Caco-2 (cell line): Measurements from ENCODE around the gene H1-8. TPM values are rescaled to one million over a fixed set of nuclear protein-coding genes. Genes with fewer than 3 reads are reported as not detected.

Source experiments
- BruUV-seq: library from RNA; stranded (reverse); fragments of 400-500 nt; replicated peaks from 2 replicates; lab custom pipeline; 2021; lab: Mats Ljungman, UMichigan
- CTCF ChIA-PET: fragments of 300-600 bp; sonication (Branson Sonifier 250); formaldehyde crosslinking; loops from one replicate; lab custom pipeline; 2022; ENCODE audit warnings: antibody characterized with exemption; lab: Charles Lee
- POLR2A ChIA-PET: fragments of 300-600 bp; sonication (Branson Sonifier 250); formaldehyde crosslinking; loops from one replicate; lab custom pipeline; 2022; ENCODE audit warnings: antibody characterized with exemption; lab: Charles Lee
- DNase-seq, 2 experiments: peaks; one replicate each; pipeline versions ENCODE4 v3.0.0 to v3.0.0-alpha.2; 2020 to 2022
- H3K27me3 ChIP-seq: replicated peaks from 2 replicates; pipeline ENCODE4 v1.6.0; 2011; ENCODE audit warnings: low read length; ENCODE audit not compliant: control insufficient read depth, insufficient read depth
- H3K36me3 ChIP-seq: 2 replicates; pipeline ENCODE4 v1.5.1; 2011; ENCODE audit warnings: low read length; ENCODE audit not compliant: control insufficient read depth, insufficient read depth
- H3K4me1 ChIP-seq: fragments of 250-450 bp; sonication (Bioruptor Pico); 2 replicates; pipeline ENCODE4 v1.5.1; 2020; ENCODE audit warnings: mild to moderate bottlenecking
- H3K4me3 ChIP-seq: 2 replicates; pipeline ENCODE4 v1.5.1; 2011; ENCODE audit warnings: low read depth, mild to moderate bottlenecking, control low read depth, low read length
- H3K9me3 ChIP-seq: fragments of 250-450 bp; sonication (Bioruptor Pico); 2 replicates; pipeline ENCODE4 v1.5.1; 2020; ENCODE audit warnings: mild to moderate bottlenecking, moderate library complexity
- H3K27ac Mint-ChIP-seq: one replicate; pipeline ENCODE4 v1.8.0; 2022; ENCODE audit warnings: mixed read lengths; ENCODE audit not compliant: unreplicated experiment
- H3K27me3 Mint-ChIP-seq: one replicate; pipeline ENCODE4 v1.8.0; 2022; ENCODE audit warnings: mixed read lengths; ENCODE audit not compliant: insufficient read depth, unreplicated experiment
- H3K36me3 Mint-ChIP-seq: one replicate; pipeline ENCODE4 v1.8.0; 2022; ENCODE audit warnings: mild to moderate bottlenecking, mixed read lengths; ENCODE audit not compliant: insufficient read depth, unreplicated experiment
- H3K4me1 Mint-ChIP-seq: one replicate; pipeline ENCODE4 v1.8.0; 2022; ENCODE audit warnings: low read depth, mixed read lengths; ENCODE audit not compliant: unreplicated experiment
- H3K4me3 Mint-ChIP-seq: one replicate; pipeline ENCODE4 v1.8.0; 2022; ENCODE audit warnings: mild to moderate bottlenecking, moderate library complexity, mixed read lengths; ENCODE audit not compliant: unreplicated experiment
- H3K9me3 Mint-ChIP-seq: one replicate; pipeline ENCODE4 v1.8.0; 2022; ENCODE audit warnings: mixed read lengths; ENCODE audit not compliant: unreplicated experiment
- CTCF ChIP-seq, 2 experiments: fragments of 200-600 bp in 1 of 2; IDR thresholded peaks; 1 replicate in 1 of 2; 2 replicates in 1 of 2; pipeline versions ENCODE4 v1.5.1 to v1.8.0; 2011 to 2022; ENCODE audit warnings: antibody characterized with exemption in 1 of 2, control low read depth in 1 of 2, inconsistent platforms in 1 of 2, low read depth in 1 of 2, low read length in 1 of 2, mild to moderate bottlenecking in 1 of 2, moderate library complexity in 1 of 2; ENCODE audit not compliant: insufficient read depth in 1 of 2, severe bottlenecking in 1 of 2, unreplicated experiment in 1 of 2
- intact Hi-C: fragments of 100-400 bp; cut with micrococcal nuclease; formaldehyde crosslinking; loops from one replicate; pipeline ENCODE4 v1.10.0; 2022; ENCODE audit not compliant: unreplicated experiment
- total RNA-seq: library from RNA; stranded (reverse); gene quantifications from 2 replicates; pipeline ENCODE4 v1.2.3, GENCODE V29; 2022

The H1-8 gene
- total RNA-seq, 1 experiment from 2014 or later, result not detected

DNA sequence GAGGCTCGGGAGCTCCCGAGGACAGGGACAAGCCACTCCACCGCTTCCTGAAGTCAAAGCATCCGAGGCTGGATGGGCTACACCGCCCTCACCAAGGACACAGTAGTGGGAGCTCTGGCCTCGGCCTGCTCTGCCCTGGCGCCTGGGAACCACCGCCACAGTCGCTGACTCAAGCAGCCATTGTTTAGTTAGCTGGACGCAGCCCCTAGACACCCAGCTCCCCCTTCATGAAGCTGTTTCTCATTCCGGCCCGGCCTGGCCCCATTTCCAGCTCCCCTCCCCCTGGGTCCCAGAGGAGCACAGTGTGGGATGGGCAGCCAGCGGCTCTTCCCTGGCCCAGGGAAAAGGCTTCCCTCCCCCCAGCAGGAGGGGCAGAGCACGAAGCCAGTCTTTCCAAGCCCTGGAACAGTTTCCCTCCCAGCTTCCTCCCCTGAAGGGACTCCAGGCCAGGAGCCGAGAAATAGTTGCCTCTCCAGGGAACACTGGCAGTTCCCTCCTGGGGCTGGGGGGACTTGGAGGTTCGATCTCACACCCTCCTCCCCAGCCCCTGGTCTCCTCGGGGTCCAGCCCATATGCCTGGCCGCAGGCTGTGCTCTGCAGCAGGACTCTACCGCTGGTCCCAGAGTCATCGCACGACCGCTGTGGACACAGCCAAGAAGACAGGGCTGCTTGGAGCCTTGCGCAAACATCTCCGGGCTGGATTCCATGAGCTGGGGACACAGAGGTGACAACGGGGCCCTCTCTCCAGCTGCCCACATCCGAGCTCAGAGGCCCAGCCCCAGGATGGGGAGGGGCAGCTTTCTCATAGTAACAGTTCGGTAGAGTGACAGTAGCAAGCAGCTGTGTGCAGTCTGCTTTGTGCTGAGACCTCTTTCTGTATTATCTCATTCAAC lies 53.5 kb downstream of the H1-8 start:
- Histone ChIP-seq H3K9me3 (no peaks in the 10 kb centered on the region), H3K4me3 (no peak overlapping the region), H3K36me3 (no peaks in the 10 kb centered on the region), H3K27me3 (no peaks in the 10 kb centered on the region), H3K4me1 (peaks cover 7% of the 10 kb centered on the region; the same call in 1 of the 2 replicates)
- POLR2A ChIA-PET, result interaction anchor here (1.4 kb wide), 1 partner anchor 156 kb away, joined by 4 read pairs; the partner anchor contains the start of genes IFT122 and MBD4
- intact Hi-C loops, result no loop called here
- H3K4me3 Mint-ChIP-seq, result no peak overlapping the region
- CTCF ChIA-PET, result interaction anchor here (2.2 kb wide), 1 partner anchor 106 kb away, joined by 8 read pairs; no protein-coding TSS in a partner anchor
- DNase-seq, result peak; percentile 40 to 71
- BruUV-seq, result no TSS peak
- H3K36me3 Mint-ChIP-seq, result no peaks in the 10 kb centered on the region
- H3K9me3 Mint-ChIP-seq, result no peaks in the 10 kb centered on the region
- H3K27ac Mint-ChIP-seq, result no peak overlapping the region
- no peaks in the 10 kb centered on the region for H3K27me3 Mint-ChIP-seq
- TF ChIP-seq CTCF (IDR thresholded peaks at IDR 0.05; ENCODE audit: insufficient read depth in 1 of 2, low read depth in 1 of 2, low read length in 1 of 2, severe bottlenecking in 1 of 2, unreplicated experiment in 1 of 2), result no peak
- peaks cover 5% of the 10 kb centered on the region for H3K4me1 Mint-ChIP-seq

- Histone ChIP-seq H3K9me3 (no peaks in the 10 kb centered on the region), H3K4me3 (no peak overlapping the region), H3K36me3 (no peaks in the 10 kb centered on the region), H3K27me3 (no peaks in the 10 kb centered on the region), H3K4me1 (peaks cover 7% of the 10 kb centered on the region; the same call in 1 of the 2 replicates)
- no peak overlapping the region for H3K4me3 Mint-ChIP-seq
- BruUV-seq, result no TSS peak
- CTCF ChIA-PET, result interaction anchor here (2.2 kb wide), 1 partner anchor 107 kb away, joined by 8 read pairs; no protein-coding TSS in a partner anchor
- no peaks in the 10 kb centered on the region for H3K27me3 Mint-ChIP-seq
- POLR2A ChIA-PET, result no interaction called here
- H3K27ac Mint-ChIP-seq, result no peak overlapping the region
- intact Hi-C loops, result no loop called here
- no peak for DNase-seq
- no peaks in the 10 kb centered on the region for H3K36me3 Mint-ChIP-seq
- peaks cover 5% of the 10 kb centered on the region for H3K4me1 Mint-ChIP-seq
- H3K9me3 Mint-ChIP-seq, result no peaks in the 10 kb centered on the region
- TF ChIP-seq CTCF (IDR thresholded peaks at IDR 0.05; ENCODE audit: insufficient read depth in 1 of 2, low read depth in 1 of 2, low read length in 1 of 2, severe bottlenecking in 1 of 2, unreplicated experiment in 1 of 2), result no peak
These were observed 54.4 kb downstream of the H1-8 start for GRCh38 chr3:129597087-129597999.

DNA sequence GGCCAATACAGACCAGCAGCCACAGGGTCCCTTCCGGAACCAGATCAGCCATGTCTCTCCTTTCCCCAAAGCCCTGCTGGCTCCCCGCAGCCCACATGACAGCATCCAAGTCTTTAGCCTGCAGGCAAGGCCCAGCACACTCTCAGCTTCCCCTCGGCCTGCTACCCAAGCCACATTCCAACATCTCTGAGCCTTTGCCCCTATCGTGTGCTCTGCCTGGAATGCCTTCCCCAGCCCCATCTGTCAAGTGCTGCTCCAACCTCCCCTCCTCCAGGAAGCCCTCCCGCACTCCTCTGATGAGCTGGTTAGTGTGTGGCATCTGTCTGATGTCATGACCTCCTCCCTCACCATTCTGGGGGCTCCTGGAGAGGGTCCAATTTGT lies 55.0 kb downstream of the H1-8 start:
- CTCF ChIA-PET, result interaction anchor here (2.2 kb wide), 1 partner anchor 108 kb away, joined by 8 read pairs; no protein-coding TSS in a partner anchor
- H3K27ac Mint-ChIP-seq, result no peak overlapping the region
- Histone ChIP-seq H3K4me1 (peaks cover 7% of the 10 kb centered on the region; the same call in 1 of the 2 replicates), H3K4me3 (no peak overlapping the region), H3K36me3 (no peaks in the 10 kb centered on the region; the same call in 1 of the 2 replicates), H3K9me3 (no peaks in the 10 kb centered on the region), H3K27me3 (no peaks in the 10 kb centered on the region)
- no peaks in the 10 kb centered on the region for H3K36me3 Mint-ChIP-seq
- intact Hi-C loops, result no loop called here
- no TSS peak for BruUV-seq
- no peak for TF ChIP-seq CTCF (IDR thresholded peaks at IDR 0.05; ENCODE audit: insufficient read depth in 1 of 2, low read depth in 1 of 2, low read length in 1 of 2, severe bottlenecking in 1 of 2, unreplicated experiment in 1 of 2)
- POLR2A ChIA-PET, result no interaction called here
- H3K9me3 Mint-ChIP-seq, result no peaks in the 10 kb centered on the region
- DNase-seq, result no peak
- H3K4me1 Mint-ChIP-seq, result peaks cover 5% of the 10 kb centered on the region
- no peak overlapping the region for H3K4me3 Mint-ChIP-seq
- no peaks in the 10 kb centered on the region for H3K27me3 Mint-ChIP-seq
